A549 (cell line): ENCODE data around the gene CBX5. TPM values are rescaled to one million over a fixed set of nuclear protein-coding genes. Genes with fewer than 3 reads are reported as not detected.

Source experiments
- ATAC-seq, 2 experiments: fragments of 200-7000 bp in 1 of 2; fragments of >200 bp in 1 of 2; cut with Nextera tagmentation in 1 of 2; cut with Tn5 transposase in 1 of 2; 3 replicates each; pipeline versions ENCODE4 v1.8.0 to v1.9.1; 2018 to 2020; ENCODE audit warnings: mild to moderate bottlenecking in 1 of 2, moderate library complexity in 1 of 2
- CTCF ChIA-PET: fragments of 300-600 bp; sonication (Branson Sonifier 250); formaldehyde crosslinking; extraction: SDS; loops from one replicate; lab custom pipeline; 2021; ENCODE audit warnings: antibody characterized with exemption, inconsistent platforms; lab: Yijun Ruan, JAX
- POLR2A ChIA-PET: fragments of 350-600 bp; formaldehyde crosslinking; extraction: SDS; loops from one replicate; lab custom pipeline; 2021; ENCODE audit warnings: antibody characterized with exemption, inconsistent platforms; lab: Yijun Ruan, JAX
- DNase-seq, 2 experiments: peaks; one replicate each; pipeline versions ENCODE4 v3.0.0 to v3.0.0-alpha.2; 2011 to 2016; ENCODE audit warnings: low read depth in 1 of 2, low spot score in 1 of 2
- FAIRE-seq: peaks from 2 replicates; lab custom pipeline; 2011; peaks lifted over from hg19 to GRCh38; lab: Jason Lieb, UNC
- H3K27ac ChIP-seq, 2 experiments: fragments of >200 bp; sonication (Bioruptor Twin); formaldehyde crosslinking; 3 replicates each; pipeline ENCODE4 v1.5.1; 2016 to 2017
- H3K4me1 ChIP-seq: fragments of >200 bp; sonication (Bioruptor Twin); formaldehyde crosslinking; 3 replicates; pipeline ENCODE4 v1.6.1; 2016
- H3K4me2 ChIP-seq: fragments of >200 bp; sonication (Bioruptor Twin); formaldehyde crosslinking; 3 replicates; pipeline ENCODE4 v1.6.1; 2016
- H3K4me3 ChIP-seq: fragments of >200 bp; sonication (Bioruptor Twin); formaldehyde crosslinking; 3 replicates; pipeline ENCODE4 v1.5.1; 2016
- H3K9me3 ChIP-seq: fragments of >200 bp; sonication (Bioruptor Twin); formaldehyde crosslinking; 3 replicates; pipeline ENCODE4 v1.6.1; 2016
- BCL3 ChIP-seq: fragments of >200 bp; sonication (Bioruptor Twin); formaldehyde crosslinking; IDR thresholded peaks from 3 replicates; pipeline ENCODE4 v1.6.1; 2016
- CBX2 ChIP-seq: fragments of 200-600 bp; sonication (generic); IDR thresholded peaks from 2 replicates; pipeline ENCODE4 v1.6.1; 2016; ENCODE audit warnings: low read depth, mild to moderate bottlenecking, borderline replicate concordance
- CHD2 ChIP-seq: fragments of 150-350 bp; IDR thresholded peaks from 2 replicates; pipeline ENCODE4 v1.6.1; 2014; ENCODE audit warnings: low read length; ENCODE audit not compliant: partially characterized antibody
- ESRRA ChIP-seq: fragments of 150-350 bp; IDR thresholded peaks from 2 replicates; pipeline ENCODE4 v1.6.1; 2014; ENCODE audit warnings: mild to moderate bottlenecking, low read length, borderline replicate concordance
- FOSL2 ChIP-seq, 2 experiments: fragments of 450-650 bp in 1 of 2; fragments of >200 bp in 1 of 2; sonication (Bioruptor Twin) in 1 of 2; formaldehyde crosslinking; IDR thresholded peaks; 2 replicates each; pipeline versions ENCODE4 v1.5.0 to v1.6.1; 2016 to 2020; ENCODE audit warnings: mild to moderate bottlenecking in 1 of 2, moderate library complexity in 1 of 2
- FOXS1 ChIP-seq: fragments of 250-450 bp; sonication (Bioruptor Pico); IDR thresholded peaks from 2 replicates; pipeline ENCODE4 v1.5.0; 2020; ENCODE audit warnings: mild to moderate bottlenecking, moderate library complexity
- HES2 ChIP-seq: fragments of >200 bp; sonication (Bioruptor Twin); formaldehyde crosslinking; IDR thresholded peaks from 2 replicates; pipeline ENCODE4 v1.6.1; 2016
- JUNB ChIP-seq: fragments of >200 bp; sonication (Bioruptor Twin); formaldehyde crosslinking; IDR thresholded peaks from 2 replicates; pipeline ENCODE4 v1.6.1; 2016
- KDM5A ChIP-seq: fragments of 200-600 bp; sonication (generic); IDR thresholded peaks from 2 replicates; pipeline ENCODE4 v1.6.1; 2016; ENCODE audit warnings: antibody characterized with exemption, mild to moderate bottlenecking
- MAFK ChIP-seq: fragments of 450-650 bp; IDR thresholded peaks from 2 replicates; pipeline ENCODE4 v1.6.1; 2014; ENCODE audit not compliant: partially characterized antibody
- NPAS2 ChIP-seq: fragments of 250-450 bp; sonication (Bioruptor Pico); IDR thresholded peaks from 2 replicates; pipeline ENCODE4 v1.8.0; 2022; ENCODE audit warnings: mild to moderate bottlenecking, moderate library complexity, borderline replicate concordance
- POLR2A ChIP-seq: IDR thresholded peaks from 2 replicates; pipeline ENCODE4 v1.6.1; 2012; ENCODE audit warnings: mild to moderate bottlenecking, low read length
- RAD21 ChIP-seq, 2 experiments: fragments of >200 bp in 1 of 2; sonication (Bioruptor Twin) in 1 of 2; formaldehyde crosslinking in 1 of 2; IDR thresholded peaks in 1 of 2; conservative IDR thresholded peaks in 1 of 2; 2 replicates in 1 of 2; 3 replicates in 1 of 2; pipeline ENCODE4 v1.6.1; 2012 to 2018; ENCODE audit warnings: inconsistent platforms in 1 of 2
- RFX5 ChIP-seq: fragments of 450-650 bp; IDR thresholded peaks from 2 replicates; pipeline ENCODE4 v1.7.1; 2014; ENCODE audit warnings: antibody characterized with exemption, mild to moderate bottlenecking, moderate library complexity
- RNF2 ChIP-seq: fragments of 200-600 bp; sonication (generic); IDR thresholded peaks from 2 replicates; pipeline ENCODE4 v1.6.1; 2016; ENCODE audit warnings: low read depth, mild to moderate bottlenecking, antibody characterized with exemption, moderate library complexity, borderline replicate concordance
- SMC3 ChIP-seq: fragments of >200 bp; sonication (Bioruptor Twin); formaldehyde crosslinking; IDR thresholded peaks from 3 replicates; pipeline ENCODE4 v1.6.1; 2018; ENCODE audit warnings: inconsistent platforms
- SREBF2 ChIP-seq: fragments of 450-650 bp; IDR thresholded peaks from 2 replicates; pipeline ENCODE4 v1.6.1; 2014; ENCODE audit warnings: mild to moderate bottlenecking, moderate library complexity
- TFCP2L1 ChIP-seq: fragments of 250-450 bp; sonication (Bioruptor Pico); IDR thresholded peaks from 2 replicates; pipeline ENCODE4 v1.5.0; 2021; ENCODE audit warnings: mild to moderate bottlenecking
- ZNF302 ChIP-seq: fragments of 250-450 bp; sonication (Bioruptor Pico); IDR thresholded peaks from 2 replicates; pipeline ENCODE4 v1.9.0; 2021; ENCODE audit warnings: inconsistent platforms, mild to moderate bottlenecking, moderate library complexity
- ZSCAN20 ChIP-seq: fragments of 250-450 bp; sonication (Bioruptor Pico); IDR thresholded peaks from 2 replicates; pipeline ENCODE4 v1.8.0; 2022; ENCODE audit warnings: mild to moderate bottlenecking, moderate library complexity
- WGBS: methylation state at CpG from one replicate; pipeline ENCODE4 v1.1.6; 2017; ENCODE audit errors: missing lambda C conversion rate; 5-methylcytosine and 5-hydroxymethylcytosine counted together
- polyA plus RNA-seq, 4 experiments: library from polyadenylated mRNA; depleted of rRNA in 3 of 4; stranded (reverse); fragments of >200 nt; fragmentation: RNase III in 1 of 4; extraction: RNeasy Plus Mini Kit Qiagen cat#74134 plus additional on column Dnase treatment in 1 of 4; gene quantifications; 2 replicates in 3 of 4; 3 replicates in 1 of 4; pipeline ENCODE4 v1.2.3, GENCODE V29; 2011 to 2017
- TF ChIP-seq, protein P1 (sequence below): fragments of 450-650 bp; IDR thresholded peaks from 2 replicates; pipeline ENCODE4 v1.6.1; 2014; ENCODE audit warnings: antibody characterized with exemption
- TF ChIP-seq, protein P2 (sequence below): fragments of 200-600 bp; sonication (generic); IDR thresholded peaks from 2 replicates; pipeline ENCODE4 v1.6.1; 2016; ENCODE audit warnings: antibody characterized with exemption, mild to moderate bottlenecking, moderate library complexity
- TF ChIP-seq, protein P3 (sequence below): fragments of >200 bp; sonication (Bioruptor Twin); formaldehyde crosslinking; IDR thresholded peaks from 3 replicates; pipeline ENCODE4 v1.5.1; 2016

The CBX5 gene
- polyA plus RNA-seq, 2 of the 4 experiments (the other 2 are of a cell fraction), result 39.5 to 129 TPM

GRCh38 chr12:54294953-54295566, 15.1 kb upstream of the CBX5 start:
- FAIRE-seq (no peak), DNase-seq (no peak), ATAC-seq (0 out of 6 replicates have a peak, but pooled peaks have one; percentile 2 to 5)
- Histone ChIP-seq H3K4me3 (no peak overlapping the region), H3K9me3 (no peaks in the 10 kb centered on the region), H3K4me1 (peaks cover 3% of the 10 kb centered on the region), H3K27ac (no peak overlapping the region), H3K4me2 (no peak overlapping the region)
- no peak for TF ChIP-seq RFX5
- no peak for TF ChIP-seq ZSCAN20 (CRISPR knock-in tag)
- no peak for TF ChIP-seq BCL3
- TF ChIP-seq CHD2, result no peak
- no peak for TF ChIP-seq ZNF302 (CRISPR knock-in tag)
- TF ChIP-seq HES2, result no peak
- no peak for TF ChIP-seq JUNB
- no peak for TF ChIP-seq TFCP2L1 (CRISPR knock-in tag)
- TF ChIP-seq RNF2, result no peak
- ChIA-PET CTCF (interaction anchor here (0.6 to 9.4 kb wide), 20 partner anchors 10 to 304 kb away, joined by 3 to 86 read pairs (median 8); partner anchors contain the start of gene COPZ1), POLR2A (interaction anchor here (1.1 kb wide), 1 partner anchor 8 kb away, joined by 4 read pairs; no protein-coding TSS in a partner anchor)
- WGBS, result 88% methylated on average over 9 of the region's 9 CpGs

DNA sequence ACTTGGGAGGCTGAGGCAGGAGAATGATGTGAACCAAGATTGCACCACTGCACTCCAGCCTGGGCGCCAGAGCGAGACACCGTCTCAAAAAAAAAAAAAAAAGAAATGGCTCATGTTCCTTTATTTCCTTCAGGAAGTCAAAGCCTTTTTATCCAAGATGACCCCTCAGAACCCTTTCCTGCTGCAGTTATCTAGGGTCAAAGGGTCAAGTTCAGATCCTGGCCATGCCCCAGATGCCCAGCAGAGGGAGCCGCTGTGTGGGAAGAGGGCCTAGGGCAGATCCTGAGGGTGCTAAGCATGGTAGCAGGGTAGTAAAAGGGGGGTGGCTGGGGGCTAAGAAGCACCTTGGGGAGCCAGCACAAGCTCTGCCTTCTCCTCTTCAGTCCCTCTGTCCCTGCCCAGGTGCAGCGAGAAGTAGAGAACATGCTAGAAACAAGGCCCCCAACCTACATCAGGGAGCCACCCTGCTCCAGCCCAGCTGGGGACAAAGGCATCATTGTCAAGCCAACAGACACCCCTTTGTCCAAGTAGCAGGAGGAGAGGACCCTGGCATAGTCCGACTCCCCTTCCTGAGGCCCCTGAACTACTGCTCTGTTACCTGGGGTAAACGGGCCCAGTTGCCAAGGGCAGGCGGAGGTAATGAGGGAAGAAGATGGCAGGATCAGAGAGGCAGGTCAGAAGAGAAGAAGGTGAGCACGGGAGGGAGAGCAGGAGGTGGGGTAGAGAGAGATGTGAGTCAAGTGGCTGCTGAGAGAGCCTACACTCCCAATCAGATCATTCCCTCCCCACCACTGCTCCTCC, 14.4 kb upstream of the CBX5 start:
- Histone ChIP-seq H3K4me3 (no peak overlapping the region), H3K27ac (no peak overlapping the region), H3K4me2 (no peak overlapping the region), H3K4me1 (no peaks in the 10 kb centered on the region), H3K9me3 (no peaks in the 10 kb centered on the region)
- ChIA-PET POLR2A (interaction anchor here (1.6 to 2.9 kb wide), 2 partner anchors 10 to 14 kb away, joined by 5 to 18 read pairs; partner anchors contain the start of genes CBX5 and HNRNPA1), CTCF (interaction anchor here (0.6 to 9.4 kb wide), 28 partner anchors 8 to 560 kb away, joined by 3 to 86 read pairs (median 6); partner anchors contain the start of gene COPZ1)
- WGBS, result 66% methylated on average over 9 of the region's 9 CpGs
- DNase-seq, result peak; percentile 68 to 83
- ATAC-seq, result peak; percentile 31 to 51; a peak in 4 of 6 replicates
- no peak for FAIRE-seq
- TF ChIP-seq SREBF2 (no peak), NPAS2 (CRISPR knock-in tag) (no peak), POLR2A (no peak), ZSCAN20 (CRISPR knock-in tag) (no peak), ESRRA (0 out of 2 replicates have a peak, but pooled peaks have one; percentile 51), FOXS1 (CRISPR knock-in tag) (no peak), SMC3 (peak; percentile 82), CBX2 (no peak), KDM5A (no peak), MAFK (no peak), HES2 (no peak), RAD21 (conservative IDR thresholded peaks at IDR 0.05 in 1 of 2, IDR thresholded peaks at IDR 0.05 in 1 of 2) (peak; percentile 64 to 82), BCL3 (no peak), TFCP2L1 (CRISPR knock-in tag) (no peak), FOSL2 (IDR thresholded peaks at IDR 0.05) (no peak), FOSL2 (CRISPR knock-in tag; IDR thresholded peaks at IDR 0.05) (no peak)
- TF ChIP-seq, protein P1, sequence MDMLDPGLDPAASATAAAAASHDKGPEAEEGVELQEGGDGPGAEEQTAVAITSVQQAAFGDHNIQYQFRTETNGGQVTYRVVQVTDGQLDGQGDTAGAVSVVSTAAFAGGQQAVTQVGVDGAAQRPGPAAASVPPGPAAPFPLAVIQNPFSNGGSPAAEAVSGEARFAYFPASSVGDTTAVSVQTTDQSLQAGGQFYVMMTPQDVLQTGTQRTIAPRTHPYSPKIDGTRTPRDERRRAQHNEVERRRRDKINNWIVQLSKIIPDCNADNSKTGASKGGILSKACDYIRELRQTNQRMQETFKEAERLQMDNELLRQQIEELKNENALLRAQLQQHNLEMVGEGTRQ, result no peak
- TF ChIP-seq, protein P2, sequence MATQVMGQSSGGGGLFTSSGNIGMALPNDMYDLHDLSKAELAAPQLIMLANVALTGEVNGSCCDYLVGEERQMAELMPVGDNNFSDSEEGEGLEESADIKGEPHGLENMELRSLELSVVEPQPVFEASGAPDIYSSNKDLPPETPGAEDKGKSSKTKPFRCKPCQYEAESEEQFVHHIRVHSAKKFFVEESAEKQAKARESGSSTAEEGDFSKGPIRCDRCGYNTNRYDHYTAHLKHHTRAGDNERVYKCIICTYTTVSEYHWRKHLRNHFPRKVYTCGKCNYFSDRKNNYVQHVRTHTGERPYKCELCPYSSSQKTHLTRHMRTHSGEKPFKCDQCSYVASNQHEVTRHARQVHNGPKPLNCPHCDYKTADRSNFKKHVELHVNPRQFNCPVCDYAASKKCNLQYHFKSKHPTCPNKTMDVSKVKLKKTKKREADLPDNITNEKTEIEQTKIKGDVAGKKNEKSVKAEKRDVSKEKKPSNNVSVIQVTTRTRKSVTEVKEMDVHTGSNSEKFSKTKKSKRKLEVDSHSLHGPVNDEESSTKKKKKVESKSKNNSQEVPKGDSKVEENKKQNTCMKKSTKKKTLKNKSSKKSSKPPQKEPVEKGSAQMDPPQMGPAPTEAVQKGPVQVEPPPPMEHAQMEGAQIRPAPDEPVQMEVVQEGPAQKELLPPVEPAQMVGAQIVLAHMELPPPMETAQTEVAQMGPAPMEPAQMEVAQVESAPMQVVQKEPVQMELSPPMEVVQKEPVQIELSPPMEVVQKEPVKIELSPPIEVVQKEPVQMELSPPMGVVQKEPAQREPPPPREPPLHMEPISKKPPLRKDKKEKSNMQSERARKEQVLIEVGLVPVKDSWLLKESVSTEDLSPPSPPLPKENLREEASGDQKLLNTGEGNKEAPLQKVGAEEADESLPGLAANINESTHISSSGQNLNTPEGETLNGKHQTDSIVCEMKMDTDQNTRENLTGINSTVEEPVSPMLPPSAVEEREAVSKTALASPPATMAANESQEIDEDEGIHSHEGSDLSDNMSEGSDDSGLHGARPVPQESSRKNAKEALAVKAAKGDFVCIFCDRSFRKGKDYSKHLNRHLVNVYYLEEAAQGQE, result no peak
- TF ChIP-seq, protein P3, sequence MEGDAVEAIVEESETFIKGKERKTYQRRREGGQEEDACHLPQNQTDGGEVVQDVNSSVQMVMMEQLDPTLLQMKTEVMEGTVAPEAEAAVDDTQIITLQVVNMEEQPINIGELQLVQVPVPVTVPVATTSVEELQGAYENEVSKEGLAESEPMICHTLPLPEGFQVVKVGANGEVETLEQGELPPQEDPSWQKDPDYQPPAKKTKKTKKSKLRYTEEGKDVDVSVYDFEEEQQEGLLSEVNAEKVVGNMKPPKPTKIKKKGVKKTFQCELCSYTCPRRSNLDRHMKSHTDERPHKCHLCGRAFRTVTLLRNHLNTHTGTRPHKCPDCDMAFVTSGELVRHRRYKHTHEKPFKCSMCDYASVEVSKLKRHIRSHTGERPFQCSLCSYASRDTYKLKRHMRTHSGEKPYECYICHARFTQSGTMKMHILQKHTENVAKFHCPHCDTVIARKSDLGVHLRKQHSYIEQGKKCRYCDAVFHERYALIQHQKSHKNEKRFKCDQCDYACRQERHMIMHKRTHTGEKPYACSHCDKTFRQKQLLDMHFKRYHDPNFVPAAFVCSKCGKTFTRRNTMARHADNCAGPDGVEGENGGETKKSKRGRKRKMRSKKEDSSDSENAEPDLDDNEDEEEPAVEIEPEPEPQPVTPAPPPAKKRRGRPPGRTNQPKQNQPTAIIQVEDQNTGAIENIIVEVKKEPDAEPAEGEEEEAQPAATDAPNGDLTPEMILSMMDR, result peak; percentile 67
